Left lung (tissue), 10 donors: ENCODE data around the gene PTPDC1. TPM values are rescaled to one million over a fixed set of nuclear protein-coding genes. Genes with fewer than 3 reads are reported as not detected.

Source experiments
- ATAC-seq: fragments of 200-7000 bp; cut with Tn5 transposase; one replicate; pipeline ENCODE4 v1.9.1; 2020; ENCODE audit warnings: moderate library complexity
- DNase-seq, 4 donors: peaks; one replicate each; pipeline ENCODE4 v3.0.0-alpha.2; 2013 to 2020
- H3K27ac ChIP-seq, 2 donors: fragments of 200-600 bp; sonication (generic) in 1 of 2; one replicate each; pipeline versions ENCODE4 v1.5.0 to v1.8.0; 2020 to 2021
- H3K27me3 ChIP-seq, 2 donors: fragments of 200-600 bp; sonication (generic) in 1 of 2; one replicate each; pipeline versions ENCODE4 v1.5.0 to v1.8.0; 2020 to 2021
- H3K36me3 ChIP-seq, 2 donors: fragments of 200-600 bp; sonication (generic) in 1 of 2; one replicate each; pipeline versions ENCODE4 v1.5.0 to v1.8.0; 2020 to 2021
- H3K4me1 ChIP-seq, 2 donors: fragments of 200-600 bp; one replicate each; pipeline ENCODE4 v1.8.0; 2021
- H3K4me3 ChIP-seq, 2 donors: fragments of 200-600 bp; sonication (generic) in 1 of 2; one replicate each; pipeline versions ENCODE4 v1.5.0 to v1.8.0; 2020 to 2021; ENCODE audit warnings: mild to moderate bottlenecking in 1 of 2
- H3K9me3 ChIP-seq, 2 donors: fragments of 200-600 bp; sonication (generic) in 1 of 2; one replicate each; pipeline versions ENCODE4 v1.5.0 to v1.8.0; 2020 to 2021
- intact Hi-C, 2 donors: fragments of 100-400 bp; cut with DNase I; formaldehyde crosslinking; loops; one replicate each; pipeline versions ENCODE4 v1.11.2 to v1.14.2; 2022
- polyA plus RNA-seq, 6 donors: library from polyadenylated mRNA; unstranded; fragments of 120-200 nt; gene quantifications; one replicate each; pipeline ENCODE4 v1.2.1, GENCODE V29; 2013; ENCODE audit not compliant: insufficient read length in 6 of 6
- total RNA-seq, 2 donors: library from RNA; stranded (reverse); fragmentation: NEBNext Ultra II Directional; extraction: Animal tissue kit (Norgen Biotek cat#: 25700); gene quantifications; one replicate each; pipeline ENCODE4 v1.2.1, GENCODE V29; 2021
- TF ChIP-seq, protein P1 (sequence below), 2 donors: fragments of 200-600 bp; sonication (generic) in 1 of 2; IDR thresholded peaks; one replicate each; pipeline versions ENCODE4 v1.5.0 to v1.8.0; 2021; ENCODE audit warnings: antibody characterized with exemption in 2 of 2
- donor health status: DM: no; HTN: yes; CAD: no.
- donor health status: DM: no; HTN: no; CAD: no.

The PTPDC1 gene
- total and polyA plus RNA-seq, 8 donors, result 9.2 to 18.7 (median 15.4) TPM

DNA sequence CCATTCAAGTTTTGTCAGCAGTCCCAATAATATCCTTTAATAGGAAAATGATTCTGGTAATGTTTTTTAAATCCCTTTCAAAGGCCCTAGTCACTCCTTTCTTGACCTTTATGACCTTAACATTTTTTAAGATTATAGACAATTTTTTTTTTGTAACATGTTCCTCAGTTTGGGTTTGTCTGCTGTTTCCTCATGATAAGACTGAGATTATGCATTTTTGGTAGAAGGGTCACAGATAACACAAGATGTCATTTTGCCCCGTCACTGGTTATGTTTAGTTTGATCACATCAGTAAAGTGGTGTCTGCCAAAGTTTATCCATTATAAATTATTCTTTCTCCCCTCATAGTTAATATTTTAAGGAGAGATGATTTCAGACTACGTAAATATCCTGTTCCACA, 16.0 kb upstream of the PTPDC1 start:
- ATAC-seq (no peak), DNase-seq (no peak)
- no peaks in the 10 kb centered on the region for H3K27me3 ChIP-seq
- H3K36me3 ChIP-seq, result no peaks in the 10 kb centered on the region
- intact Hi-C loops, result no loop called here
- H3K9me3 ChIP-seq, result no peaks in the 10 kb centered on the region
- peaks cover 0 to 7% of the 10 kb centered on the region in 2 donors for H3K4me1 ChIP-seq
- no peak overlapping the region for H3K27ac ChIP-seq
- H3K4me3 ChIP-seq, result no peak overlapping the region
- TF ChIP-seq, protein P1, sequence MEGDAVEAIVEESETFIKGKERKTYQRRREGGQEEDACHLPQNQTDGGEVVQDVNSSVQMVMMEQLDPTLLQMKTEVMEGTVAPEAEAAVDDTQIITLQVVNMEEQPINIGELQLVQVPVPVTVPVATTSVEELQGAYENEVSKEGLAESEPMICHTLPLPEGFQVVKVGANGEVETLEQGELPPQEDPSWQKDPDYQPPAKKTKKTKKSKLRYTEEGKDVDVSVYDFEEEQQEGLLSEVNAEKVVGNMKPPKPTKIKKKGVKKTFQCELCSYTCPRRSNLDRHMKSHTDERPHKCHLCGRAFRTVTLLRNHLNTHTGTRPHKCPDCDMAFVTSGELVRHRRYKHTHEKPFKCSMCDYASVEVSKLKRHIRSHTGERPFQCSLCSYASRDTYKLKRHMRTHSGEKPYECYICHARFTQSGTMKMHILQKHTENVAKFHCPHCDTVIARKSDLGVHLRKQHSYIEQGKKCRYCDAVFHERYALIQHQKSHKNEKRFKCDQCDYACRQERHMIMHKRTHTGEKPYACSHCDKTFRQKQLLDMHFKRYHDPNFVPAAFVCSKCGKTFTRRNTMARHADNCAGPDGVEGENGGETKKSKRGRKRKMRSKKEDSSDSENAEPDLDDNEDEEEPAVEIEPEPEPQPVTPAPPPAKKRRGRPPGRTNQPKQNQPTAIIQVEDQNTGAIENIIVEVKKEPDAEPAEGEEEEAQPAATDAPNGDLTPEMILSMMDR (IDR thresholded peaks at IDR 0.05), result no peak

DNA sequence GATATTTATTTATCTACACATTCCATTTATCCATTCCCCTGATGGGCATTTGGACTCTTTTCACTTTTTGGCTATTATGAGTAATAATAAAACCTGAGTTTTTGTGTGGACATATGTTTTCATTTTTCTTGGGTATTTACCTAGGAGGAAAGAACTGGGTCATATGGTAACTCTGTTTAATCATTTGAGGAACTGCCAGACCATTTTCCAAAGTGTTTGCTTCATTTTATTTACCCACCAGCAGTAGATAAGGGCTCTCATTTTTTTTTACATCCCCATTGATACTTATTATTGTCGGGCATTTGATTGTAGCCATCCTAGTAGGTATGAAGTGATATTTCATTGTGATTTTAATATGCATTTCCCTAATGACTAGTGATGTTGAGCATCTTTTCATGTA, 7.7 kb upstream of the PTPDC1 start:
- TF ChIP-seq, protein P1 (IDR thresholded peaks at IDR 0.05), result no peak
- intact Hi-C loops, result no loop called here
- peak; percentile 62 for ATAC-seq

DNA sequence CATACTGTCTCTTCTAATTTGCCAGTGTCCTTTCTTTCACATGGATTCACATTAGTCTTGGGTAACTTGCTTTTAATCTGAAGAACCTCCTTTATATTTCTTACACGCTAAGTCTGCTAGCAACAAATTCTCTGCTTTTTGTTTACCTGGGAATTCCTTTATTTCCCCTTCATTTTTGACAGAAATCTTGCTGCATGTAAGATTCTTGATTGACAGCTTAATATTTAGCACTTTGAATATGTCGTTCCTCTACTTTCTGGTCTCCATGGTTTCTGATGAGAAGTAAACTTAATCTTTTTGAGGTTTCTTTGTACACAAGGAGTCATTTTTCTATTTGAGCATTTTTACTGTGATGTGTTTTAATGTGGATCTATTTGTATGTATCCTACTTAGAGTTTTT, 6.2 kb upstream of the PTPDC1 start:
- Histone ChIP-seq H3K36me3 (no peaks in the 10 kb centered on the region), H3K27ac (no peak overlapping the region), H3K27me3 (no peaks in the 10 kb centered on the region), H3K4me3 (no peak overlapping the region), H3K9me3 (no peaks in the 10 kb centered on the region), H3K4me1 (peaks cover 0 to 6% of the 10 kb centered on the region in 2 donors)
- TF ChIP-seq, protein P1 (IDR thresholded peaks at IDR 0.05), result no peak
- ATAC-seq (no peak), DNase-seq (no peak)
- intact Hi-C loops, result no loop called here

More for the DNA sequence above, 7.7 kb upstream of the PTPDC1 start:
- H3K27ac ChIP-seq, result no peak overlapping the region
- no peak overlapping the region for H3K4me3 ChIP-seq
- no peaks in the 10 kb centered on the region for H3K9me3 ChIP-seq
- H3K4me1 ChIP-seq, result no peaks in the 10 kb centered on the region
- no peaks in the 10 kb centered on the region for H3K27me3 ChIP-seq
- no peak for DNase-seq
- no peaks in the 10 kb centered on the region for H3K36me3 ChIP-seq

DNA sequence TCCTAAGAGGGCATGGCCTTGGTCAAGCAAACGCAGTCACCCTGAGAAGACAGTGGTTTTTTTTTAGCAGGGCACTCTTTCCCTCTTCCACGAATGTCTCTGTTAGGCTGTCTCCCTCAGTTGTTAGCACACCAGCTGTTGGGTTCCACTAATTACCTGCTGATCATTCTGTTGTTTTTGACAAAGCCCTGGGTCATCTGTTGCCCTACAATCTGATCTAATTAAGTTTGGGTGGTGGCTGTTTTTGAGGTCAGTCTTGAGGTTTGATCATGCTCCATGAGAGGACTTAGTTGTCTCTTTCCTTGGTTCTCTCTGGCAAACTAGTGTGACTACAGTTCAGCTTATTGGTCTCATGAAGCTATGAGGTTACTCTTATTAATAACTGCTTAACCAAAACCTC, 5.0 kb upstream of the PTPDC1 start:
- Histone ChIP-seq H3K36me3 (no peaks in the 10 kb centered on the region), H3K9me3 (no peaks in the 10 kb centered on the region), H3K27me3 (no peaks in the 10 kb centered on the region), H3K4me3 (no peak overlapping the region), H3K27ac (no peak overlapping the region), H3K4me1 (peaks cover 0 to 6% of the 10 kb centered on the region in 2 donors)
- DNase-seq (no peak), ATAC-seq (no peak)
- TF ChIP-seq, protein P1 (IDR thresholded peaks at IDR 0.05), result no peak
- intact Hi-C loops, result no loop called here

DNA sequence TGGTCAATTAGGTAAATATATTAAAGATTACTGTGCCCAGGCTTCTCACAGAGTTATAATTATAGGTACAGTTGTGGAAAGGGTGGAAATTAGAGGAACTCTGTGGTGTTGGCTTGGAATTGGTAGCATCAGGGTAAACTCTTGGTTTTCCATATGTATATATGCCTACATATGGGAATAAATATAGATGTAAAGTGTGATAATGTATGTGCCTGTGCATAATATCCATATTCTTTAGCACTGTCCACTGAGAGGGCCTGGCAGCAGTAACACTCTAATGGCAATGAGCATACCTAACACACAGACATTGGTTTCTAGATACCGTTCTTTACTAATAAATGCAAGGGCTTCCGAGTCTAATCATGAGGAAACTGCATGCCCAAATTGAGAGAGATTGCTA, 4.0 kb upstream of the PTPDC1 start:
- H3K4me3 ChIP-seq, result no peak overlapping the region
- DNase-seq (no peak), ATAC-seq (no peak)
- no peaks in the 10 kb centered on the region for H3K27me3 ChIP-seq
- TF ChIP-seq, protein P1 (IDR thresholded peaks at IDR 0.05), result no peak
- H3K9me3 ChIP-seq, result no peaks in the 10 kb centered on the region
- peaks cover 0 to 6% of the 10 kb centered on the region in 2 donors for H3K4me1 ChIP-seq
- intact Hi-C loops, result no loop called here
- no peaks in the 10 kb centered on the region for H3K36me3 ChIP-seq
- H3K27ac ChIP-seq, result no peak overlapping the region
